RKO (cell line): ENCODE results near the gene MTHFD2L.
"Not testable (repeated sequence)": the region's sequence is repeated elsewhere in the genome, so short reads cannot be mapped to it uniquely, and the experiment has no call there.

Source experiments
- DNase-seq: peaks from one replicate; pipeline ENCODE4 v3.0.0-alpha.2; 2016; ENCODE audit warnings: low spot score

MTHFD2L gene

GRCh38 chr4:74335341-74336021 is 177.6 kb downstream of the MTHFD2L start:
- no peak for DNase-seq

GRCh38 chr4:74338792-74339333 is 180.9 kb downstream of the MTHFD2L start:
- no peak for DNase-seq

GRCh38 chr4:74339501-74339900 is 181.6 kb downstream of the MTHFD2L start:
- DNase-seq: no peak

GRCh38 chr4:74340421-74340820 is 182.5 kb downstream of the MTHFD2L start:
- DNase-seq: not testable (repeated sequence)

GRCh38 chr4:74344031-74344430 is 186.1 kb downstream of the MTHFD2L start:
- DNase-seq: no peak
